ENCODE data around the gene EMB.
"Not testable (repeated sequence)": the region's sequence is repeated elsewhere in the genome, so short reads cannot be mapped to it uniquely, and the experiment has no call there.

The EMB gene

DNA sequence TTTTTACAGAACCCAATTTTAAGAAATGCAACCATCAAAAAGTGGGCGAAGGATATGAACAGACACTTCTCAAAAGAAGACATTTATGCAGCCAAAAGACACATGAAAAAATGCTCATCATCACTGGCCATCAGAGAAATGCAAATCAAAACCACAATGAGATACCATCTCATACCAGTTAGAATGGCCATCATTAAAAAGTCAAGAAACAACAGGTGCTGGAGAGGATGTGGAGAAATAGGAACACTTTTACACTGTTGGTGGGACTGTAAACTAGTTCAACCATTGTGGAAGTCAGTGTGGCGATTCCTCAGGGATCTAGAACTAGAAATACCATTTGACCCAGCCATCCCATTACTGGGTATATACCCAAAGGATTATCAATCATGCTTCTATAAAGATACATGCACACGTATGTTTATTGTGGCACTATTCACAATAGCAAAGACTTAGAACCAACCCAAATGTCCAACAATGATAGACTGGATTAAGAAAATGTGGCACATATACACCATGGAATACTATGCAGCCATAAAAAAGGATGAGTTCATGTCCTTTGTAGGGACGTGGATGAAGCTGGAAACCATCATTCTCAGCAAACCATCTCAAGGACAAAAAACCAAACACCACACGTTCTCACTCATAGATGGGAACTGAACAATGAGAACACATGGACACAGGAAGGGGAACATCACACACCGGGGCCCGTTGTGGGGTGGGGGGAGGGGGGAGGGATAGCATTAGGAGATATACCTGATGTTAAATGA is 19.7 kb downstream of the EMB start:
- in situ Hi-C loops (cut with MboI; ENCODE audit: low sequenced_read_pairs) = not testable (repeated sequence)

DNA sequence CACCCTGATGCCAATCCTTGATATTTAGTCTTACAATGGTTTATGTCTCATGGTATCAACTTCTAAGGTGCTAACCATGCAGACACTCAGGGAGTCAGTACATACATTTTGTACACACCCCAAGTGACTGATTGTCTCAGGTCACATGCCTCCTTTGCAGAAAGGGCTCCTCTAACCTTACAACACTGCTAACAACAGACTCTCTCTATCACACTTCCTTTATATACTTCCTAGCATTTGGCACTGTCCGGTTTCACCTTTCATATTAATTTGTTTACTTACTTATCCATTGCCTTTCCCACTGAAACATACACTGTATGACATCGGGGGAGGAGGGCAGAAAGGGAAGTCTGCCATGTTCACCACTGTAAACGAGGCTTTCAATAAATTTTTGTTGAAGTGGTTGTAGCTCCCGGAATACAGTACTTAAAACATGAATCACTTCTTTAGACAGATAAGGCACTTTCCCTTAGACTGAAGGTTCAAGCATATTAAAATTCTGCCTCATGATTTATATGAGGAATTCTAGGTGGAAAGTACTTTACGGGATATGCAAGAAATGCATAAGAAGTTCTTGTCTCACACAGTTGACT is 20.6 kb downstream of the EMB start:
- in situ Hi-C loops (cut with MboI; ENCODE audit: low sequenced_read_pairs) = no loop called here

GRCh38 chr5:50419656-50420055 is 21.4 kb downstream of the EMB start:
- in situ Hi-C loops (cut with MboI; ENCODE audit: low sequenced_read_pairs) = not testable (repeated sequence)

GRCh38 chr5:50416637-50417036 is 24.5 kb downstream of the EMB start:
- in situ Hi-C loops (cut with MboI; ENCODE audit: low sequenced_read_pairs) = not testable (repeated sequence)

DNA sequence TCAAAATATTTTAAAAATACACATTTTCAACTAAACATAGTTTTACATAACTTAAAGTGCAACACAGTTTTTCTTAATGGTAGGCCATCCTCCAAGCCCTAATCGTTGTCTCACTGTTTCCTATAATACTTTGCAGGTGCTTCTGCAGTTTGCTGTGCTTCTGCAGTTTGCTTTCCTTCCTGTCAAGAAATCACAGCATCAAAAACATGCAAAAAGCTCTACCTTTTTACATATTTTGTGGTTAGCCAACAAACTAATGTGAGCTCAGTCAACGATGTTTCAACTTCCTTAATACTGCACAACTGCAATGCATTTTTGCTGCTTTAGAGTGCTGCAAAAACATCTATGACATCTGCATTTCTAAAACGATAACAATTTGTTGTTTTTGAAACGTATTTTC is 25.2 kb downstream of the EMB start:
- in situ Hi-C loops (cut with MboI; ENCODE audit: low sequenced_read_pairs) = no loop called here

GRCh38 chr5:50410932-50411331 is 30.2 kb downstream of the EMB start:
- in situ Hi-C loops (cut with MboI; ENCODE audit: low sequenced_read_pairs) = not testable (repeated sequence)

GRCh38 chr5:50406877-50407276 is 34.2 kb downstream of the EMB start:
- in situ Hi-C loops (cut with MboI; ENCODE audit: low sequenced_read_pairs) = no loop called here

GRCh38 chr5:50401336-50401735 is 39.8 kb downstream of the EMB start:
- in situ Hi-C loops (cut with MboI; ENCODE audit: low sequenced_read_pairs) = no loop called here

DNA sequence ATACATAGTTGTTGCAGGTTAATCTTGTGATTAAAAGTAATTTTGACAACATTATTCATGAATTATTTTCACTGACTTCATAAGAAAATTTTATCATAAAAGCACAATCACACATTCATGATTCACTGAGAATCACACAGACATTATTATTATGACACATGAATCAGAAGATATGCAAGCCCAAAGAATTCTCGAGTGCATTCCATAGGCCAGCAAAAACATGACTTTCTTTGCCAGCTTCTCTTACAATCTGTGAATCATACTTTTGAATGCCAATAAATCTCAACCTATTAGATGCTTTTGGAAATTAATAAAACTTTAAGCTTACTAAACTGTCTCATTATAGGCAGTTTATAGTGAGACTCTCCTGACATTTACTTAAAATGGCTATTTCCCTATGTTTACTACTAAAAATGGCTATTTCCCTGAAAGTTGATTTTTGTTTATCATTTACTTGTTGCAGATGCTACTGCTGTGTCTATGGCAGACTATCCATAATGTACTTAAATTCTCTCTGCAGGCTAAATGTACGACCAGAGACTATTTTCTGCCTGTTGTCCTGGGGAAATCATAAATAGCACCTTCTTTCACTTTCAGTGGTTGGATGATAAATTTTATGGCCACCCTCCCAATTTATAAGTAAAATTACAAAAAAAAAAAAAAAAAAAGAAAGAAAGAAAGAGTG is 47.0 kb downstream of the EMB start:
- in situ Hi-C loops (cut with MboI; ENCODE audit: low sequenced_read_pairs) = not testable (repeated sequence)

DNA sequence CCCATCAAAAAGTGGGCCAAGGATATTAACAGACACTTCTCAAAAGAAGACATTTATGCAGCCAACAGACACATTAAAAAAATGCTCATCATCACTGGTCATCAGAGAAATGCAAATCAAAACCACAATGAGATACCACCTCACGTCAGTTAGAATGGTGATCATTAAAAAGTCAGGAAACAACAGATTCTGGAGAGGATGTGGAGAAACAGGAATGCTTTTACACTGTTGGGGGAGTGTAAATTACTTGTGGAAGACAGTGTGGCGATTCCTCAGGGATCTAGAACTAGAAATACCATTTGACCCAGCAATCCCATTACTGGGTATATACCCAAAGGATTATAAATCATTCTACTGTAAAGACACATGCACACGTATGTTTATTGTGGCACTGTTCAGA is 48.8 kb downstream of the EMB start:
- in situ Hi-C loops (cut with MboI; ENCODE audit: low sequenced_read_pairs) = not testable (repeated sequence)

- in situ Hi-C loops (cut with MboI; ENCODE audit: low sequenced_read_pairs) = not testable (repeated sequence)
Measured at GRCh38 chr5:50384381-50384780, 56.7 kb downstream of the EMB start.

DNA sequence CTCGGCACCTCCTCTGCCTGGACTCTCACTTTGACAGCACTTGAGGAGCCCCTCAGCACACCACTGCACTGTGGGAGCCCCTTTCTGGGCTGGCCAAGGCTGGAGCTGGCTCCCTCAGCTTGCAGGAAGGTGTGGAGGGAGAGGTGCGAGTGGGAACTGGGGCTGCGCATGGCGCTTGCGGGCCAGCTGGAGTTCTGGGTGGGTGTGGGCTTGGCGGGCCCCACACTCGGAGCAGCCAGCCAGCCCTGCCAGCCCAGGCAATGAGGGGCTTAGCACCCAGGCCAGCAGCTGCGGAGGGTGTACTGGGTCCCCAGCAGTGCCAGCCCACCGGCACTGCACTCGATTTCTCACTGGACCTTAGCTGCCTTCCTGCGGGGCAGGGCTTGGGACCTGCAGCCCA is 64.4 kb downstream of the EMB start:
- in situ Hi-C loops (cut with MboI; ENCODE audit: low sequenced_read_pairs) = not testable (repeated sequence)

GRCh38 chr5:50369287-50370033 is 71.6 kb downstream of the EMB start:
- in situ Hi-C loops (cut with MboI; ENCODE audit: low sequenced_read_pairs) = not testable (repeated sequence)

DNA sequence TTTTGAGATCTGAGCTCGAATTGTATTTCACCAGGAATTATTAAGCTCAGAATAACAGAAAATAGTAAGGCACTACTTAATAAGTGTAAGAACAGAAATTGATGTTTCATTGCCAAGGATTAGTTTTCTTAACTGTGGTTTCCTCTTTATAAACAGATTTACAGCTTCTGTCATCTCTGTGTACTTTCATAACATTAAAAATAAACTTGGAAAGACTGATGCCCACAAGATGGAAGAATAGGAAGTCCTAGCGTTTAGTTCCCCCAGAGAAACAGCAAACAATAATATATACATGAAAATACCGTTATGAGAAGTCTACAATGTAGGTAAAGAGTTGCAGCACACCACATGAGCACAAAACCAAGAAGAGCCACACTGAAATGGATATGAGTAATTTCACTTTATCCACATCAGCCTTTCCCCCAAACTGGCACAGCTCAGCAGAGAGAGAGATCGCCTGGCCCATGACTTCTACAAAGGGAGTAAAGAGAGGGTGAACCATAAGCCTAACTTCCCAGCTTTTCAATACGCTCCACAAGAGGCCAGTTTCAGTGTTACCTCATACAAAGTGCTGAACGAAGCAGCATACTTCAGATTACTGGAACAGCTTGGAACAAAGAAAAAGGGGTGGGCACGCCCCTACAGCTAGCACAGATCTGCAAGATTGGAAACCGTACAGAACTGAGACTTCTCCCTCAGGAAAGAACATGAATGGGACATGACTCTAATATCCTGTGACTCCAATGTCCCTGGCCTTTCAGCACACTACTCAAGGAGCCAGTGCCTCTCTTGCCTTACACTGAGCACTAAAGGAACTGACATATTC is 75.4 kb downstream of the EMB start:
- in situ Hi-C loops (cut with MboI; ENCODE audit: low sequenced_read_pairs) = no loop called here

GRCh38 chr5:50364535-50365309 is 76.4 kb downstream of the EMB start:
- in situ Hi-C loops (cut with MboI; ENCODE audit: low sequenced_read_pairs) = not testable (repeated sequence)

- in situ Hi-C loops (cut with MboI; ENCODE audit: low sequenced_read_pairs) = no loop called here
Measured at GRCh38 chr5:50359187-50359586, 81.9 kb downstream of the EMB start.

DNA sequence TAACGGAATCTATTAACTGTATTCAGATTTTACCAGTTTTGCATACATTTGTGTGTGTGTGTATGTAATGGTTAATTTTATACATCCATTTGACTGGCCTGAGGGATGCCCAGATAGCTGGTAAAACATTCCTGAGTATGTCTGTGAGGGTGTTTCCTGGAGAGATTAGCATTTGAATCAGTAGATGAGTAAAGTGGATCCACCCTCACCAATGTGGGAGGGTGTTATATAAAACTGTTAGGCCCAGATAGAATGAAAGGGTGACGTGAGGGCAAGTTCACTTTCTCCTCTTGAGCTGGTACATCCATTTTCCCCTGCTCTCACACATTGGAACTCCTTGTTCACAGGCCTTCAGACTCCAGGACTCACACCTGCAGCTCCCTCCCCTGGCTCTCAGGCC is 88.7 kb downstream of the EMB start:
- in situ Hi-C loops (cut with MboI; ENCODE audit: low sequenced_read_pairs) = no loop called here

Measured in HL-60/S4 (cell line).